ENCODE measurements around the gene STX19.

DNA sequence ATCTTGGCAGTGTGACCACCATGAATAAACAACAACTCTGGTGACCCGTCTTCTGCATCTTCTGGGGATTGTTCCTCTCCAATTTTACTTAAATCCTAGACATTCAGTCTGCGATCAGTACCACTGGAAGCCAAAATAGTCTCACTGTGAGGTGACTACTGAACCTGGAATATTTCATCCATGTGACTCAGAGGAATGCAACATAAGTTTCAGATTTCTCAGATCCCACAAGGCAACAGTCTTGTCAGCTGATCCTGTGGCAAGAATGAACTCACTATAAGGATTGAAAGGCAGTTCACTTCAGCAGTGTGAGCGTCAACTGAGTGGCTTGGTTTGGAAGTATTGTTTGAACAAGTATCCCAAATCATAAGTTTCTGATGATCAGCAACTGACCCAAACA is 47.7 kb upstream of the STX19 start:
- no peak for TF ChIP-seq SIN3A (IDR thresholded peaks at IDR 0.05; ENCODE audit: borderline replicate concordance, insufficient read depth, low read length)
- TF ChIP-seq, protein P1, sequence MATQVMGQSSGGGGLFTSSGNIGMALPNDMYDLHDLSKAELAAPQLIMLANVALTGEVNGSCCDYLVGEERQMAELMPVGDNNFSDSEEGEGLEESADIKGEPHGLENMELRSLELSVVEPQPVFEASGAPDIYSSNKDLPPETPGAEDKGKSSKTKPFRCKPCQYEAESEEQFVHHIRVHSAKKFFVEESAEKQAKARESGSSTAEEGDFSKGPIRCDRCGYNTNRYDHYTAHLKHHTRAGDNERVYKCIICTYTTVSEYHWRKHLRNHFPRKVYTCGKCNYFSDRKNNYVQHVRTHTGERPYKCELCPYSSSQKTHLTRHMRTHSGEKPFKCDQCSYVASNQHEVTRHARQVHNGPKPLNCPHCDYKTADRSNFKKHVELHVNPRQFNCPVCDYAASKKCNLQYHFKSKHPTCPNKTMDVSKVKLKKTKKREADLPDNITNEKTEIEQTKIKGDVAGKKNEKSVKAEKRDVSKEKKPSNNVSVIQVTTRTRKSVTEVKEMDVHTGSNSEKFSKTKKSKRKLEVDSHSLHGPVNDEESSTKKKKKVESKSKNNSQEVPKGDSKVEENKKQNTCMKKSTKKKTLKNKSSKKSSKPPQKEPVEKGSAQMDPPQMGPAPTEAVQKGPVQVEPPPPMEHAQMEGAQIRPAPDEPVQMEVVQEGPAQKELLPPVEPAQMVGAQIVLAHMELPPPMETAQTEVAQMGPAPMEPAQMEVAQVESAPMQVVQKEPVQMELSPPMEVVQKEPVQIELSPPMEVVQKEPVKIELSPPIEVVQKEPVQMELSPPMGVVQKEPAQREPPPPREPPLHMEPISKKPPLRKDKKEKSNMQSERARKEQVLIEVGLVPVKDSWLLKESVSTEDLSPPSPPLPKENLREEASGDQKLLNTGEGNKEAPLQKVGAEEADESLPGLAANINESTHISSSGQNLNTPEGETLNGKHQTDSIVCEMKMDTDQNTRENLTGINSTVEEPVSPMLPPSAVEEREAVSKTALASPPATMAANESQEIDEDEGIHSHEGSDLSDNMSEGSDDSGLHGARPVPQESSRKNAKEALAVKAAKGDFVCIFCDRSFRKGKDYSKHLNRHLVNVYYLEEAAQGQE (IDR thresholded peaks at IDR 0.05; ENCODE audit: insufficient read depth in 1 of 2, low read depth in 2 of 2, low read length in 2 of 2), result no peak
- TF ChIP-seq POLR2AphosphoS5 (IDR thresholded peaks at IDR 0.05; ENCODE audit: low read depth, low read length), result no peak
- no peak for TF ChIP-seq TAF1 (IDR thresholded peaks at IDR 0.05; ENCODE audit: borderline replicate concordance, insufficient read depth, low read length)
